HepG2 (cell line): ENCODE measurements around the gene CDK5R1. TPM values are rescaled to one million over a fixed set of nuclear protein-coding genes. Genes with fewer than 3 reads are reported as not detected.

Experiments used
- ATAC-seq: fragments of 200-7000 bp; cut with Tn5 transposase; 3 replicates; pipeline ENCODE4 v1.9.1; 2020; ENCODE audit warnings: mild to moderate bottlenecking, moderate library complexity
- BruUV-seq: library from RNA; stranded (reverse); fragments of 400-500 nt; replicated peaks from 2 replicates; lab custom pipeline; 2021; lab: Mats Ljungman, UMichigan
- CTCF ChIA-PET: fragments of 300-600 bp; formaldehyde crosslinking; extraction: SDS; loops from one replicate; lab custom pipeline; 2021; ENCODE audit warnings: low total read pairs, inconsistent platforms, low intra/inter-chr PET ratio; lab: Yijun Ruan, JAX
- POLR2A ChIA-PET: fragments of 350-600 bp; sonication (Branson Sonifier 250); formaldehyde crosslinking; loops from one replicate; lab custom pipeline; 2020; ENCODE audit warnings: antibody characterized with exemption, inconsistent platforms; lab: Yijun Ruan, JAX
- DNase-seq: peaks from one replicate; pipeline ENCODE4 v3.0.0-alpha.2; 2015; ENCODE audit warnings: low spot score
- FAIRE-seq: peaks from 3 replicates; lab custom pipeline; 2011; peaks lifted over from hg19 to GRCh38; lab: Jason Lieb, UNC
- H2AFZ ChIP-seq: one replicate; pipeline ENCODE4 v1.6.1; 2011; ENCODE audit warnings: low read length, inconsistent platforms
- H3K27ac ChIP-seq: fragments of 300-600 bp; 3 replicates; pipeline ENCODE4 v1.8.0; 2011; ENCODE audit warnings: mixed run types, mild to moderate bottlenecking, mixed read lengths, low read length, inconsistent platforms; ENCODE audit not compliant: insufficient read depth; ENCODE audit errors: extremely low read length
- H3K27me3 ChIP-seq, 2 experiments: fragments of 200-600 bp in 1 of 2; 2 replicates in 1 of 2; 3 replicates in 1 of 2; pipeline versions ENCODE4 v1.6.0 to v1.8.0; 2011; ENCODE audit warnings: low read length in 2 of 2, mild to moderate bottlenecking in 2 of 2, moderate library complexity in 2 of 2, inconsistent platforms in 1 of 2; ENCODE audit not compliant: insufficient read depth in 2 of 2, control insufficient read depth in 1 of 2
- H3K36me3 ChIP-seq, 2 experiments: fragments of 200-600 bp in 1 of 2; replicated peaks in 1 of 2; 2 replicates in 1 of 2; 3 replicates in 1 of 2; pipeline versions ENCODE4 v1.5.1 to v1.8.0; 2011; ENCODE audit warnings: low read length in 2 of 2, inconsistent platforms in 1 of 2; ENCODE audit not compliant: insufficient read depth in 2 of 2, control insufficient read depth in 1 of 2
- H3K4me1 ChIP-seq: 2 replicates; pipeline ENCODE4 v1.5.1; 2012; ENCODE audit warnings: low read length, inconsistent platforms; ENCODE audit not compliant: insufficient read depth
- H3K4me2 ChIP-seq: 2 replicates; pipeline ENCODE4 v1.6.0; 2011; ENCODE audit warnings: low read depth, low read length, inconsistent platforms
- H3K4me3 ChIP-seq, 3 experiments: fragments of 200-600 bp in 1 of 3; sonication (generic), shearing (Covaris generic) in 1 of 3; replicated peaks in 1 of 3; 2 replicates each; pipeline ENCODE4 v1.5.1; 2011 to 2016; ENCODE audit warnings: low read length in 3 of 3, inconsistent platforms in 2 of 3, low read depth in 2 of 3, mild to moderate bottlenecking in 2 of 3, control low read depth in 1 of 3, mixed read lengths in 1 of 3; ENCODE audit not compliant: insufficient read depth in 1 of 3
- H3K79me2 ChIP-seq: one replicate; pipeline ENCODE4 v1.6.1; 2011; ENCODE audit warnings: low read length, inconsistent platforms; ENCODE audit not compliant: insufficient read depth
- H3K9ac ChIP-seq: 2 replicates; pipeline ENCODE4 v1.6.0; 2011; ENCODE audit warnings: mild to moderate bottlenecking, low read depth, low read length, inconsistent platforms; ENCODE audit not compliant: insufficient read depth
- H3K9me3 ChIP-seq: 2 replicates; pipeline ENCODE4 v1.5.1; 2012; ENCODE audit warnings: mild to moderate bottlenecking, low read length
- H4K20me1 ChIP-seq: 2 replicates; pipeline ENCODE4 v1.6.0; 2011; ENCODE audit warnings: inconsistent platforms, mild to moderate bottlenecking, low read length, moderate library complexity; ENCODE audit not compliant: insufficient read depth
- CREM ChIP-seq, 2 experiments: sonication (generic) in 1 of 2; formaldehyde crosslinking in 1 of 2; IDR thresholded peaks; 2 replicates each; pipeline versions ENCODE4 v1.4.0 to v1.6.1; 2016 to 2020; ENCODE audit warnings: antibody characterized with exemption in 1 of 2, mild to moderate bottlenecking in 1 of 2, missing genetic modification reagents in 1 of 2
- STAG1 ChIP-seq: sonication (generic); formaldehyde crosslinking; IDR thresholded peaks from 2 replicates; pipeline ENCODE4 v1.4.0; 2020; ENCODE audit warnings: missing genetic modification reagents
- TEAD3 ChIP-seq: optimal IDR thresholded peaks from 2 replicates; pipeline ENCODE3; 2016; ENCODE audit warnings: borderline replicate concordance
- ZNF263 ChIP-seq: sonication (generic); formaldehyde crosslinking; IDR thresholded peaks from 2 replicates; pipeline ENCODE4 v1.4.0; 2020; ENCODE audit warnings: missing genetic modification reagents
- WGBS: methylation state at CpG from one replicate; pipeline ENCODE4 v1.1.6; 2017; ENCODE audit warnings: low lambda C conversion rate; 5-methylcytosine and 5-hydroxymethylcytosine counted together
- in situ Hi-C: cut with HindIII; loops from 2 replicates; pipeline ENCODE4 v1.10.0; 2017; ENCODE audit warnings: low pct_unique_long_range_greater_than_20kb; ENCODE audit not compliant: extremely low pct_ligation_motif_present
- intact Hi-C: fragments of 100-400 bp; cut with micrococcal nuclease; formaldehyde crosslinking; loops from one replicate; pipeline ENCODE4 v1.10.0; 2022; ENCODE audit not compliant: unreplicated experiment
- polyA plus RNA-seq, 8 experiments: library from polyadenylated mRNA; depleted of rRNA in 3 of 8; stranded (reverse) in 7 of 8; unstranded in 1 of 8; fragments of >200 nt; fragmentation: Illumina TruSeq in 4 of 8; extraction: Trizol in 4 of 8; gene quantifications; 2 replicates each; pipeline versions ENCODE4 v1.2.1 to v1.2.3, GENCODE V29; 2011 to 2016; ENCODE audit warnings: low read depth in 4 of 8, missing spikeins in 1 of 8, mixed read lengths in 1 of 8; ENCODE audit not compliant: insufficient read depth in 1 of 8
- total RNA-seq, 5 experiments: library from RNA; depleted of rRNA; stranded (reverse); fragments of >200 nt; fragmentation: Illumina TruSeq; extraction: Trizol; gene quantifications; 2 replicates each; pipeline ENCODE4 v1.2.3, GENCODE V29; 2016; ENCODE audit warnings: low read depth in 1 of 5
- TF ChIP-seq, protein P1 (sequence below): sonication (generic); formaldehyde crosslinking; IDR thresholded peaks from 2 replicates; pipeline ENCODE4 v1.4.0; 2020; ENCODE audit warnings: missing genetic modification reagents, borderline replicate concordance
- TF ChIP-seq, protein P2 (sequence below): sonication (generic); formaldehyde crosslinking; IDR thresholded peaks from 2 replicates; pipeline ENCODE4 v1.5.0; 2020; ENCODE audit warnings: mild to moderate bottlenecking, missing genetic modification reagents, moderate library complexity

CDK5R1 gene
- total and polyA plus RNA-seq, 2 of the 13 experiments (the other 11 are each of a cell fraction or from before 2014, with no cell fraction given): 1.1 to 3.9 TPM

DNA sequence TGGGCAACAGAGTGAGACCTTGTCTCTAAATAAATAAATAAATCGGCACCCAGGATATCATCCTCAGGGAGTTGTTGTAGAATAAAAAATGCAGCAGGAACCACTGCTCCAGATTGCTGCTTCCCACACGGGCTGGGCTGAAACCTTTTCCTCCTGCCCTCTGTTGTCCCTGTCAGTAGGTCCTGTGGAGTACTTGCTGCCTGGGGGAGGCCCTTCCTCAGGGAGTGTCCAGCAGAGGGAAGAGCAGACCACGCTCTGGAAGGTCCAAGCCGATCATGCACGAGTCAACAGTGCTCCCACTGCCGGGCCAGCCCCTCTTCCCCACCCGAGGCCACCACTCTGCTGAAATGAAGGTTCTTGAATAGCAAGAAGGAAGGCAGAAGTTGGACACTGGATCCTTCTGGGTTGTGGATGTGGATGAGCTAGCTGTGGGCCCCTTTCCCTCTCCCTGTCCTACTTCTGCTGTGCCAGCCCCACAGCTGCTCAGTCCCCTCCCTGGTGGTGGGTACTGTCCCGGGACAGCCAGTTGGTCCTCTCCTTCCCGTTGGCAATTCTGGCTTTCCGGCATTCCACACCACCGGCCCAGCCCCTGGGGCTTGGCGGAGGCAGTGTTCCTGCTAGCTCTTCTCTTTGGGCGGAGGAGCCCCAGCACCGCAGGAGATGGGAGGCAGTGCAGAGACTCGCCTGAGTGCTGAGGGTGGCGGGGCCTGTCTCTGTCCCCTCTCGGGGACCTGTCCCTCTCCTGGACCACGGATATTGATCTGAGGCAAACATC is 10.8 kb downstream of the CDK5R1 start:
- no TSS peak for BruUV-seq
- Histone ChIP-seq H3K79me2 (no peaks in the 10 kb centered on the region), H3K4me1 (peaks cover 18% of the 10 kb centered on the region), H3K27ac (no peak overlapping the region), H2AFZ (no peak overlapping the region), H3K9me3 (no peaks in the 10 kb centered on the region), H3K4me3 (no peak overlapping the region), H3K27me3 (no peaks in the 10 kb centered on the region), H3K4me2 (peak overlapping the region; percentile 2; the same call in 1 of the 2 replicates), H4K20me1 (no peaks in the 10 kb centered on the region), H3K36me3 (no peaks in the 10 kb centered on the region), H3K9ac (no peak overlapping the region)
- 45% methylated on average over 17 of the region's 18 CpGs for WGBS
- ATAC-seq (peak; percentile 67), DNase-seq (no peak), FAIRE-seq (no peak)
- in situ Hi-C loops (no loop called here), intact Hi-C loops (no loop called here)
- POLR2A ChIA-PET: no interaction called here
- TF ChIP-seq, protein P1, sequence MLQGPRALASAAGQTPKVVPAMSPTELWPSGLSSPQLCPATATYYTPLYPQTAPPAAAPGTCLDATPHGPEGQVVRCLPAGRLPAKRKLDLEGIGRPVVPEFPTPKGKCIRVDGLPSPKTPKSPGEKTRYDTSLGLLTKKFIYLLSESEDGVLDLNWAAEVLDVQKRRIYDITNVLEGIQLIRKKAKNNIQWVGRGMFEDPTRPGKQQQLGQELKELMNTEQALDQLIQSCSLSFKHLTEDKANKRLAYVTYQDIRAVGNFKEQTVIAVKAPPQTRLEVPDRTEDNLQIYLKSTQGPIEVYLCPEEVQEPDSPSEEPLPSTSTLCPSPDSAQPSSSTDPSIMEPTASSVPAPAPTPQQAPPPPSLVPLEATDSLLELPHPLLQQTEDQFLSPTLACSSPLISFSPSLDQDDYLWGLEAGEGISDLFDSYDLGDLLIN: no peak
- TF ChIP-seq ZNF263 (CRISPR knock-in tag) (peak; percentile 97), STAG1 (CRISPR knock-in tag) (peak; percentile 56), CREM (IDR thresholded peaks at IDR 0.05) (no peak), CREM (CRISPR knock-in tag; IDR thresholded peaks at IDR 0.05) (no peak), TEAD3 (peak; percentile 17)
- TF ChIP-seq, protein P2, sequence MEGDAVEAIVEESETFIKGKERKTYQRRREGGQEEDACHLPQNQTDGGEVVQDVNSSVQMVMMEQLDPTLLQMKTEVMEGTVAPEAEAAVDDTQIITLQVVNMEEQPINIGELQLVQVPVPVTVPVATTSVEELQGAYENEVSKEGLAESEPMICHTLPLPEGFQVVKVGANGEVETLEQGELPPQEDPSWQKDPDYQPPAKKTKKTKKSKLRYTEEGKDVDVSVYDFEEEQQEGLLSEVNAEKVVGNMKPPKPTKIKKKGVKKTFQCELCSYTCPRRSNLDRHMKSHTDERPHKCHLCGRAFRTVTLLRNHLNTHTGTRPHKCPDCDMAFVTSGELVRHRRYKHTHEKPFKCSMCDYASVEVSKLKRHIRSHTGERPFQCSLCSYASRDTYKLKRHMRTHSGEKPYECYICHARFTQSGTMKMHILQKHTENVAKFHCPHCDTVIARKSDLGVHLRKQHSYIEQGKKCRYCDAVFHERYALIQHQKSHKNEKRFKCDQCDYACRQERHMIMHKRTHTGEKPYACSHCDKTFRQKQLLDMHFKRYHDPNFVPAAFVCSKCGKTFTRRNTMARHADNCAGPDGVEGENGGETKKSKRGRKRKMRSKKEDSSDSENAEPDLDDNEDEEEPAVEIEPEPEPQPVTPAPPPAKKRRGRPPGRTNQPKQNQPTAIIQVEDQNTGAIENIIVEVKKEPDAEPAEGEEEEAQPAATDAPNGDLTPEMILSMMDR: peak; percentile 66
- TF ChIP-seq, all 625 proteins: peak for 4
- CTCF ChIA-PET: no interaction called here
